ENCODE measurements around the gene CACNB3.
"Not testable (repeated sequence)": the region's sequence is repeated elsewhere in the genome, so short reads cannot be mapped to it uniquely, and the experiment has no call there.

Gene CACNB3

DNA sequence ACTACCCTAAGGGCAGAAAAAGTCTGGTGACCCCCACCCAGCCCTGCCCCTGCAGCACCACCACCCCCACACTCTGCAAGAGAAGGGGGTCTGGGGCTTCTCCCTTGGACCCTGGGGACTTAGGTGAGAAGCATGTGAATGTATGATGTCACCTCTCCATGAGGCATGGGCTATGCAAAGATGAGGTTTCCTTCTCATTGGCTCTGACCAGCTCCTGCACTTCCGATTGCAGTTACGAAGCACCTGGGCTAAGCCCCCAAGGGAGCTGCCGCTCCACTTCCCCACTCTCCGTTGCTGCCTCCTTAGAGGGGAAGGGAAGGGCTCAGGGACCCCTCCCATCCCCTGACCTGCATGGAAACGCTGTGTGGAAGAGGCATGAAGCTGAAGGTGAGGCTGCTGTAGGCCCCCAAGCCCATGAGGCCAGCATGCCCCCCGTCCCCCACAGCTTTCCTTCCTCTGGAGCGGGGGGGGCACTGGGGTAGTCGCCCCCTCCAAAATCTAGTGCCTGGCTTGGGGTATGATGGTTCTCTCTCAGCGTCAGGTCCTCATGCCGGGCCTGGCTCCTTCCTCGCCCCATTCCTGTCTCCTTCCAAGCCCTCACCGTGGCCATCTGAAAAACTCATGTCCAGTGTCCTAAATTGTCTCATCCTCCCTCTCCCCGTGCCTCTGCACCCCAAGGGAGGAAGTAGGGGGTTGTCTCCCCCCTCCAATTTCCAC, 39.1 kb downstream of the CACNB3 start:
- DNase-seq: no peak

GRCh38 chr12:48858043-48858442, 39.7 kb downstream of the CACNB3 start:
- DNase-seq: no peak

- DNase-seq: no peak
These were observed 41.3 kb downstream of the CACNB3 start for GRCh38 chr12:48859607-48860006.

GRCh38 chr12:48860236-48860635, 41.9 kb downstream of the CACNB3 start:
- not testable (repeated sequence) for DNase-seq

DNA sequence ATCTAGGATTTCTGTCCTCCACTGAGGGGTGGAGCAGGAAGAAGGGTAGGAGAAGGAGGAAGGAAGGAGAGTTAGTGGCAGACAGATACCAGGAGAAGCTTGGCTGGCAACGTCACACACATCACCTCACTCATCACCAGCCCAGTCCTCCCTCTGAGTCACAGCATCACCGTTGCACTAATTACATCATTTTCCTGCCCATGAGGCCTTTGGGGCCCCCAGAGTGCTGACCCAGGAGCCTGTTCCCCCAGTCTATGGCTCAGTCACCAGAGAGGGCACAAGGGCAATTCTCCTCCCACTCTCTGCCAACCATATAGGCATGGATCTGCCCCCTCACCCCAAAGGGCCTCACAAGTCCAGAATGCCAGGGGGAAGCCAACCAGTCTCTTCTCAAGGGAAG, 42.8 kb downstream of the CACNB3 start:
- no peak for DNase-seq

- DNase-seq: no peak
These were observed 44.5 kb downstream of the CACNB3 start for GRCh38 chr12:48862760-48863159.

- no peak for DNase-seq
These were observed 45.0 kb downstream of the CACNB3 start for GRCh38 chr12:48863291-48863690.

DNA sequence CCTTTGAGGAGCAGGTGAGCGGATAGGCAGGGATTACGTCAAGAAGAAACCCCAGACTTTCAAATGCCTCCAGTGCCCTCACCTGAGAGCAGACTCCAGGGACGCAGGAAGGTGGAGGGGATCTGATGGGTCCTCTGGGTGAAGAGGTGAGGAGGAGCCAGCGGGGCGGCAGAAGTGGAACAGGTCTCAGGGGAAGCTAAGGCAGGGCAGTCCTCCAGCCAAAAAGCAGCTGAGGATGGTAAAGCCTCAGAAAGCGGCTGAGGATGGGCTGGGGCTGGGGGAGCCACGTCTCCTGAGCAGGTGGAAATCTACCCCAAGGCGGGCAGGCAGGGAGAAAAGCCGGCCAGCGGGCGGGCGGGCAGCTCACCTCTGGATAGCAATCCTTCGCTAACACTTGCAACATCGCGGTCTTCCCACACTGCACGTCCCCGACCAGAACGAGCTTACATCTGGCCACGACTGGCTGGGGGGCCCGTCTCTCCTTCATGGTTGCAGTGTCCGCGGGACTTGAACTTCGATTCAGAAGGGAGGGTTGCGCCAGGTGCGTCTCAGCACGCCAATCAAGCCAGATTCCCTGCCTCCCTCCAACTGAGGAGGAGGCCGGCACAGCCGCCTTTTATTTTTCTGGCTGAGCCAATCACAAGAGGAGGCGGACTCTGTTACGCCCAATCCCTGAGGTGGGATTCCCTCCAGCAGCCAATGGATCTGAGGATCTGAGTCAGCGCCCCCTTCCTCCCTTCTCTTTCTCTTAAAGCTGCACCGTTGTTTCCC, 47.2 kb downstream of the CACNB3 start, which contains the start of gene RND1:
RND1 (minus strand) TSS at position 590 of the 771 bp plus-strand sequence; CDS start at position 487, 103 bp downstream.
- peak; percentile 69 to 80 for DNase-seq

DNA sequence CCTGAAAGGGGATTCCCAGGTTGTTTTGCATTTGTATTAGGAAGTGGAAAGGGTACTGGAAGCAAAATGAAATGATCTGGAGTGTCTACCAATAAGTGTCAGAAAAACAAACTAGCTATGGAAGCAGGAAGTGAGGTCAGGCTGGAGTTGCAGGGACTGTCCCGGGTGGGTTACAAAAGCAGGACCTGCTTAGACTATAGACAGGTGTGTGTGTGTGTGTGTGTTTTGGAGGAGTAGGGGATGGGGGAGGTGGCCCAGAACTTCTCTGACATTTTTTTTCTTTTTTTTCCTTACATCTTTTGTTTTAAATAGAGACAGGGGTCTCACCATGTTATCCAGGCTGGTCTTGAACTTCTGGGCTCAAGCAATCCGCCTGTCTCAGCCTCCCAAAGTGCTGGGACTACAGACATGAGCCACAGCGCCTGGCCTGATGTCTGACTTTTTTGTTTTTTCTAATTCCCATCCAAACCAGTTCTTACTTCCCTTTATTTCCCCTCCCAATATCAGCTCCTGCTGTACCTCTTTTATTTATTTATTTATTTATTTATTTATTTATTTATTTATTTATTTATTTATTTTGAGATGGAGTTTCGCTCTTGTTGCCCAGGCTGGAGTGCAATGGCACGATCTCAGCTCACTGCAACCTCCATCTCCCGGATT, 47.9 kb downstream of the CACNB3 start:
- no peak for DNase-seq

DNA sequence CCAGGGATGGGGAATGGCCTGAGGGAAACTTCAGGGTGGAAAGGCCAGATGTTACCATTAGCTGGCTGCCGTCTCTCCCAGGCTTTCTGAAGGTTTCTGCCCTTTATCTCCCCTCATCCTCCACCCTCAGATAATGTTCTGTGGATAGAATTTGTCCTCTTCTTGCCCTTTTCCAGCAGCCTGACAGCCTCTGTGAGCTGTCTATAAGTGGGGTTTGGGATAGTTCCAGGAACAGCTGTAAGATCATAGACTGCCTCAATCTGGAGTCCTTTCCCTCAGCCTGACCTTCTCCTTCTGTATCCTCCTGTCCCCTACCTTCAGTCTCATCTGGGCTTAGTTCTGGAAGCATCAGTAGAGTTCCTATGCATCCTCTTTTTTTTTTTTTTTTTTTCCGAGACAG, 50.2 kb downstream of the CACNB3 start:
- DNase-seq: no peak

- no peak for DNase-seq
These were observed 50.9 kb downstream of the CACNB3 start for GRCh38 chr12:48869191-48869590.

DNA sequence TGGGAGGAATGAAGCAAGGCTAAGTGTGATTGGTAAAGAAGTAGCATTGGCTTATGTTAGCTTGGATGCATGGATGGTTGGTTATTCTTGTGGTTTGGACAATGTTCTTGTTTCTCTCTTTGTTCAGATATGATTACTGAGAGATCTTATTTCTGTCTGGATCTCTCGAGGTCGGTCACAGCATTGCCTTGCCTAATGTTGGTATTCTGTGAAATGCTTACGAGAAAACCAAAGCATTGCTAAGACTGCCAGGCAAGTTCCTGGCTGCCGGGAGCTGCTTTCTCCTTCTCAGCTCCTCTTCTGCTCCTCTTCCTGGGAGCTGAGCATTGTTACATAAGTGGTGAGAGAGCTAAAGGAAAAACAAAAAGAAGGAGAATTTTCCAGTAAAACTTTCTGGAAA, 54.8 kb downstream of the CACNB3 start:
- no peak for DNase-seq

DNA sequence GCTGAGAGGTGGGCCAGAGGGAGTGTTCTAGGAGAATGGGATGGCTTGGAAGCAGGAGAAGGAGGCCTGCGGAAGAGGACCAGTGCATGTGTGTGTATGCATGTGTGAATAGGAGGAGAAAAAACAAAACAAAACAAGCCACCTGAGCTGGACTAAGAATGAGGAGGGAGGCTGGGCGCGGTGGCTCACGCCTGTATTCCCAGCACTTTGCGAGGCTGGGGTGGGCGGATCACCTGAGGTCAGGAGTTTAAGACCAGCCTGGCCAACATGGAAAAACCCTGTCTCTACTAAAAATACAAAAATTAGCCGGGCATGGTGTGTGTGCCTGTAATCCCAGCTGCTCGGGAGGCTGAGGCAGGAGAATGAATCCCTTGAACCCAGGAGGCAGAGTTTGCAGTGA, 55.2 kb downstream of the CACNB3 start:
- not testable (repeated sequence) for DNase-seq

DNA sequence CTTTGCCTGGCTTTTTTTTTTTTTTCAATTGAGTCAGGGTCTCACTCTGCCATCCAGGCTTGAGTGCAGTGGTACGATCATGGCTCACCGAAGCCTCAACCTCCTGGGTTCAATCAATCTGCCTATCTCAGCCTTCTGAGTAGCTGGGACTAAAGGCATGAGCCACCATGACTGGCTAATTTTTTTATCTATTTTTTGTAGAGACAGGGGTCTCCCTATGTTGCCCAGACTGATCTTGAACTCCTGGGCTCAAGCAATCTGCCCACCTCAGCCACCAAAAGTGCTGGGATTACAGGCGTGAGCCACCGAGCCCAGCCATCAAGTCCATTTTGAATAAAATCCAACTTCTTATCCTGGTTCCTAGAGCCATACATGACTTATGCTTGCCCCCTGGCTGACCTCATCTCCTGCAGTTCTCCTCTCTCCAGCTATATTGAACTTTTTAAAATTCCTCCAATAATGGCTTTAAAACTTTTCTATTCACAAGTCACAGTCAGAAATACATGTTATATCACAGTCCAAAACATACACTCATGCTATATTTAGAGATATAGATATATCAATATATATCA, 57.7 kb downstream of the CACNB3 start:
- no peak for DNase-seq

Measured in stimulated activated CD4-positive, alpha-beta T cell treated with anti-CD3 and anti-CD28 coated beads, Interleukin-4, amount 100 ng/mL, for 4 hours (primary cell).